ENCODE data around the gene PLEKHG5. TPM values are rescaled to one million over a fixed set of nuclear protein-coding genes. Genes with fewer than 3 reads are reported as not detected.
"Not testable (repeated sequence)": the region's sequence is repeated elsewhere in the genome, so short reads cannot be mapped to it uniquely, and the experiment has no call there.

The PLEKHG5 gene
- total RNA-seq, 3 donors from 2014 or later: 7.0 to 12.0 (median 11.8) TPM

- intact Hi-C loops (cut with DNase I; ENCODE audit: low total_unique reads): no loop called here
- H3K9me3 ChIP-seq: no peaks in the 10 kb centered on the region
- no peaks in the 10 kb centered on the region for H3K4me1 ChIP-seq
- H3K36me3 ChIP-seq: no peaks in the 10 kb centered on the region
- no peak overlapping the region for H3K27ac ChIP-seq
- peaks cover 5 to 78% of the 10 kb centered on the region in 2 donors for H3K27me3 ChIP-seq
- H3K4me3 ChIP-seq: no peak overlapping the region
- DNase-seq (ENCODE audit: low spot score in 2 of 2): no peak
- no peak for TF ChIP-seq CTCF (IDR thresholded peaks at IDR 0.05)
- no peak for TF ChIP-seq POLR2A (IDR thresholded peaks at IDR 0.05)
- no peak for TF ChIP-seq POLR2AphosphoS5 (IDR thresholded peaks at IDR 0.05)
These were observed 40.5 kb downstream of the PLEKHG5 start for GRCh38 chr1:6450943-6451373.

GRCh38 chr1:6450486-6450885, 41.0 kb downstream of the PLEKHG5 start:
- peaks cover 5 to 74% of the 10 kb centered on the region in 2 donors for H3K27me3 ChIP-seq

GRCh38 chr1:6450005-6450450, 41.4 kb downstream of the PLEKHG5 start:
- Histone ChIP-seq H3K36me3 (no peaks in the 10 kb centered on the region), H3K27ac (no peak overlapping the region), H3K4me1 (no peaks in the 10 kb centered on the region), H3K9me3 (no peaks in the 10 kb centered on the region), H3K27me3 (peaks cover 5 to 69% of the 10 kb centered on the region in 2 donors), H3K4me3 (no peak overlapping the region)
- TF ChIP-seq CTCF (IDR thresholded peaks at IDR 0.05): no peak
- no peak for TF ChIP-seq POLR2AphosphoS5 (IDR thresholded peaks at IDR 0.05)
- no peak for TF ChIP-seq POLR2A (IDR thresholded peaks at IDR 0.05)
- intact Hi-C loops (cut with DNase I; ENCODE audit: low total_unique reads): no loop called here
- DNase-seq (ENCODE audit: low spot score in 2 of 2): no peak

More at GRCh38 chr1:6450486-6450885, 41.0 kb downstream of the PLEKHG5 start:
- H3K4me3 ChIP-seq; H3K9me3 ChIP-seq; H3K4me1 ChIP-seq; intact Hi-C loops (cut with DNase I; ENCODE audit: low total_unique reads); DNase-seq (ENCODE audit: low spot score in 2 of 2); H3K36me3 ChIP-seq; H3K27ac ChIP-seq: not testable (repeated sequence)

GRCh38 chr1:6448749-6449631, 42.5 kb downstream of the PLEKHG5 start:
- intact Hi-C loops (cut with DNase I; ENCODE audit: low total_unique reads): no loop called here
- H3K36me3 ChIP-seq: no peaks in the 10 kb centered on the region
- no peak for DNase-seq (ENCODE audit: low spot score in 2 of 2)
- peak overlapping the region in 2 of 3 donors; percentile 37 to 60 for H3K4me3 ChIP-seq
- H3K9me3 ChIP-seq: no peaks in the 10 kb centered on the region
- no peak overlapping the region for H3K27ac ChIP-seq
- TF ChIP-seq CTCF (IDR thresholded peaks at IDR 0.05) (no peak), POLR2AphosphoS5 (IDR thresholded peaks at IDR 0.05) (no peak), POLR2A (IDR thresholded peaks at IDR 0.05) (no peak)
- no peaks in the 10 kb centered on the region for H3K4me1 ChIP-seq
- peaks cover 5 to 59% of the 10 kb centered on the region in 2 donors for H3K27me3 ChIP-seq

GRCh38 chr1:6447818-6448748, 43.4 kb downstream of the PLEKHG5 start:
- intact Hi-C loops (cut with DNase I; ENCODE audit: low total_unique reads): no loop called here
- H3K27ac ChIP-seq: no peak overlapping the region
- H3K36me3 ChIP-seq: no peaks in the 10 kb centered on the region
- TF ChIP-seq POLR2AphosphoS5 (IDR thresholded peaks at IDR 0.05): no peak
- no peak for TF ChIP-seq CTCF (IDR thresholded peaks at IDR 0.05)
- TF ChIP-seq POLR2A (IDR thresholded peaks at IDR 0.05): no peak
- no peaks in the 10 kb centered on the region for H3K9me3 ChIP-seq
- DNase-seq (ENCODE audit: low spot score in 2 of 2): no peak
- H3K4me1 ChIP-seq: no peaks in the 10 kb centered on the region
- H3K27me3 ChIP-seq: peaks cover 5 to 50% of the 10 kb centered on the region in 2 donors
- peak overlapping the region in 2 of 3 donors; percentile 37 to 60 for H3K4me3 ChIP-seq
